Testis (tissue), 2 donors: ENCODE measurements around the gene CACNA2D4.

Experiments used
- POLR2A ChIP-seq: fragments of 450-650 bp; IDR thresholded peaks from one replicate; pipeline ENCODE4 v1.6.1; 2017; ENCODE audit warnings: antibody characterized with exemption, mild to moderate bottlenecking, moderate library complexity
- TF ChIP-seq, protein P1 (sequence below), 3 experiments: fragments of 450-650 bp in 2 of 3; fragments of 200-600 bp in 1 of 3; sonication (generic) in 1 of 3; IDR thresholded peaks; one replicate each; pipeline ENCODE4 v1.5.1; 2016 to 2019; ENCODE audit warnings: antibody characterized with exemption in 3 of 3, mild to moderate bottlenecking in 2 of 3, moderate library complexity in 1 of 3

DNA sequence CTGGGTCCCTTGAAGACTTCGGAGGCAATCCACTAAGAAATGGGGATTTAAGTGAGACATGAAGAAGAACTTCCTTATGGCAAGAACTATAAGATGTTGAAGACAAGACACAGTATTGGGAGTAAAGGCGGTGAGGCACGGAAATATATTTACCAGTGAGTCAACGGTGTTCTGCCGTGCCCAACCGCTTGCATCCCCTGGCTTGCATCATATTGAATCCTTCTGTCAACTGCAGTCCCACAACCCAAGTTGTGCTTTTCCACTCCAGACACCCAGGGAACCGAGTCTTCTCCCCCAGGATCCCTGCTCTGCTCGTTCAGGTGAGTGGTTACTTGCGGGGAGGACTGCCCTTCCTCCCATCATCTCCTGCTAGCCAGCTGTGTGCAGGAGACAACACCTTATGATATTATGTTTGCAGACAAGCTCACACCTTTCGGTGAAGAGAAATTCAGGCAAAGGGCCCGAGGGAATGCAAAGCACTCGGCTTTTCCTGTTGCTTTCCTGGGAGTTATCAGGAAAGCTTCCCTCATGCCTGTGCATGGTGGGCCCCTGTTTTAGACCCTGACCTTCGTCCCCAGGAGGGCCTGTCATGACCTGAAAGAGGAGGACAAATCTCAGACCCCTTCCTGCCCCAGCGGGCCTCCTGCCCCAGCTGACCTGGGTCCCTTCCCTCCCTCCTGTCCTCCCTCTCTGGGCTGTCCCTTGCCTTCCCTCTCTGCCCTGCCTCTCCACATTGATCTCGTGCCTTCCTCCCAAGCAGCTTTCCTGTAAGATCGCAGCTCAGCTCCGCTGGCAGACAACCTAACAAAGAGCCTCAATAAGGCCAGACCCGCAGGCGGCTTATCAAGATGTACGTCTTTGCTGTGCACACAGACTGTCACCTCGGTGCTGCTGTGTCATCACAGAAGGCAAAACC, 102.4 kb downstream of the CACNA2D4 start:
- TF ChIP-seq, protein P1, sequence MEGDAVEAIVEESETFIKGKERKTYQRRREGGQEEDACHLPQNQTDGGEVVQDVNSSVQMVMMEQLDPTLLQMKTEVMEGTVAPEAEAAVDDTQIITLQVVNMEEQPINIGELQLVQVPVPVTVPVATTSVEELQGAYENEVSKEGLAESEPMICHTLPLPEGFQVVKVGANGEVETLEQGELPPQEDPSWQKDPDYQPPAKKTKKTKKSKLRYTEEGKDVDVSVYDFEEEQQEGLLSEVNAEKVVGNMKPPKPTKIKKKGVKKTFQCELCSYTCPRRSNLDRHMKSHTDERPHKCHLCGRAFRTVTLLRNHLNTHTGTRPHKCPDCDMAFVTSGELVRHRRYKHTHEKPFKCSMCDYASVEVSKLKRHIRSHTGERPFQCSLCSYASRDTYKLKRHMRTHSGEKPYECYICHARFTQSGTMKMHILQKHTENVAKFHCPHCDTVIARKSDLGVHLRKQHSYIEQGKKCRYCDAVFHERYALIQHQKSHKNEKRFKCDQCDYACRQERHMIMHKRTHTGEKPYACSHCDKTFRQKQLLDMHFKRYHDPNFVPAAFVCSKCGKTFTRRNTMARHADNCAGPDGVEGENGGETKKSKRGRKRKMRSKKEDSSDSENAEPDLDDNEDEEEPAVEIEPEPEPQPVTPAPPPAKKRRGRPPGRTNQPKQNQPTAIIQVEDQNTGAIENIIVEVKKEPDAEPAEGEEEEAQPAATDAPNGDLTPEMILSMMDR (IDR thresholded peaks at IDR 0.05) = no peak
- TF ChIP-seq POLR2A = no peak
